GM18511 (cell line): ENCODE measurements around the gene H2BW1.
A peak's percentile ranks its signal among the peaks of the same experiment; 100 is the strongest.
"Not testable (repeated sequence)": the region's sequence is repeated elsewhere in the genome, so short reads cannot be mapped to it uniquely, and the experiment has no call there.

Experiments
- ATAC-seq: cut with Tn5 transposase; IDR thresholded peaks from one replicate; pipeline ENCODE4 v1.9.1; 2021; ENCODE audit warnings: mild to moderate bottlenecking, moderate library complexity; ENCODE audit not compliant: unreplicated experiment

The H2BW1 gene, protein sequence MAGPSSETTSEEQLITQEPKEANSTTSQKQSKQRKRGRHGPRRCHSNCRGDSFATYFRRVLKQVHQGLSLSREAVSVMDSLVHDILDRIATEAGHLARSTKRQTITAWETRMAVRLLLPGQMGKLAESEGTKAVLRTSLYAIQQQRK

DNA sequence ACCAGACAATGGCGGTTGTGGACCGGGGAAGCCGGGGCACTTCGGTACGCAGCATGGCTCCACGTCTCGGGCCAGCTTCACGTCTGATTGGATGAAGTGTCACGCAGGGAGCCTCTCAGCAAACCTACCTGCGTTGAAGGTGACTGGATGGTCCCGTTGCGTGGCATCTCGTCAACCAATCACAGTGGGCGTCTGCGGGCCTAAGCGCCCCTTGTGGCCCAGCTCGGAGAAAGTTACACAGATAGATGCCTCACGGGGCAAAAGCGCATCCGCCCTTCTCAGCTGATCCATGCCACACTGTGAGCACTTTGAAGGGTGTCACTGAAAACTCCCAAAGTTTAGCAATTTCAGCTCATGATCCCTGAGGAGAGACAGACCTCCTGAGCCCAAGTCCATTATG, at the start of gene H2BW1:
Gene H2BW1 (minus strand): TSS at position 103 of the 400 bp plus-strand sequence. CDS start 132 bp downstream, outside the sequence.
- ATAC-seq, result no peak

DNA sequence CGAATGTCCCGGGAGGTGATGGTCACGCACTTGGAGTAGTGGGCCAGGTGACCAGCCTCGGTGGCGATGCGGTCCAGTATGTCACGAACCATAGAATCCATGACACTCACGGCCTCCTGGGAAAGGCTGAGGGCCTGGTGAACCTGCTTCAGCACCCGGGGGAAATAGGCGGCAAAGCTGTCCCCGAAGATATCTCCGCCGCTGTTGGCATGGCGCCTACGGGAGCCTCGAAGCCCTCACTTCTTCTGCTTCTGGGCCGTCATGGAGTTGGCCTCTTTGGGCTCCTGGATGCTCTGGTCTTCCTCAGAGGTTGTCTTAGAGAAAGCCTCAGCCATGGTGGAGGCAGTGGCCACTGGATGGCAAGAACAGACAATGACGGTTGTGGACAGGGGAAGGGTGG, 49.1 kb upstream of the H2BW1 start:
- ATAC-seq, result not testable (repeated sequence)

DNA sequence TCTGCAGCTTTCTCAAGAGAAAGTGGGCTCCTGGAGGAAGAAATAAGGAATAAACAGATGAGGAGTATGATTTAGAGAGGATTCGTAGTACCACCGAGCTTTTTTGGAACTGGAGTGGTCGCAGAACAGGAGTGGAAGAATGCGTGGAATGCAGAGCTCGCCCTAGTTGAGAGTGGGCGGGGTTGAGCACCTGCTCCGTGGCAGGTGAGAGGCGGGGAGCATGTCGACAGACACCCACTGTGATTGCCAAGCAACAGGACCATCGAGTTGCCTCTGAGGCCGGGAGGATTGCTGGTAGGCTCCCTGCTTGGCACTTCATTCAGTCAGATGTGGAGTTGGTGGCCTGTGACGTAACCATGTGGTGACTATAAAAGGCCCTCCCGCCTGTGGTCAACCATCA, 41.4 kb upstream of the H2BW1 start:
- ATAC-seq, result not testable (repeated sequence)

- no peak for ATAC-seq
Observed at GRCh38 chrX:104047171-104047570, 33.7 kb upstream of the H2BW1 start.

GRCh38 chrX:104045642-104046041, 32.1 kb upstream of the H2BW1 start:
- ATAC-seq, result no peak

- no peak for ATAC-seq
Observed at GRCh38 chrX:104041003-104041402, 27.5 kb upstream of the H2BW1 start.

DNA sequence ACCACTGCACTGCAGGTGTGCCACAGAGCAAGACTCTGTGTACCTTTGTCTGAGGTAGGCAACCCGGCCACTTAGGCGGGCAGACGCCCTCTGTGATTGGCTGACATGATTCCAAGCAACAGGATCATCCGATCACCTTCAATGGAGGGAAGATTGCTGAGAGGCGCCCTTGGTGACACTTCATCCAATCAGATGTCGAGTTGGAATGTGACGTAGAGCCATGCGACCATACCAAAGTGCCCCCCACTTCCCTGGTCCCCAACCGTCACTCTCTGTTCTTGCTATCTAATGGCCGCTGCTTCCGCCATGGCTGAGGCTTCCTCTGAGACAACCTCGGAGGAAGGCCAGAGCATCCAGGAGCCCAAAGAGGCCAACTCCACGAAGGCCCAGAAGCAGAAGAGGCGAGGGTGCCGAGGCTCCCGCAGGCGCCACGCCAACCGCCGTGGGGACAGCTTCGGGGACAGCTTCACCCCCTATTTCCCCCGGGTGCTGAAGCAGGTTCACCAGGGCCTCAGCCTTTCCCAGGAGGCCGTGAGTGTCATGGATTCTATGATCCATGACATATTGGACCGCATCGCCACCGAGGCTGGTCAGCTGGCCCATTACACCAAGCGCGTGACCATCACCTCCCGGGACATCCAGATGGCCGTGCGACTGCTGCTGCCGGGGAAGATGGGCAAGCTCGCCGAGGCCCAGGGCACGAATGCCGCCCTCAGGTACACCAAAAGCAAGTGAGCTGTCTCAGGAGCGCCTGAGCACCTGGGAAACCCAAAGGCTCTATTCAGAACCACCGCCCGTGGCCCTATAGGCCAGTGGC, 26.4 kb upstream of the H2BW1 start, which contains the start of gene H2BW2:
Gene H2BW2 (plus strand): TSS at position 268 of the 817 bp plus-strand sequence. CDS start 39 bp downstream, at position 307.
- ATAC-seq, result no peak

DNA sequence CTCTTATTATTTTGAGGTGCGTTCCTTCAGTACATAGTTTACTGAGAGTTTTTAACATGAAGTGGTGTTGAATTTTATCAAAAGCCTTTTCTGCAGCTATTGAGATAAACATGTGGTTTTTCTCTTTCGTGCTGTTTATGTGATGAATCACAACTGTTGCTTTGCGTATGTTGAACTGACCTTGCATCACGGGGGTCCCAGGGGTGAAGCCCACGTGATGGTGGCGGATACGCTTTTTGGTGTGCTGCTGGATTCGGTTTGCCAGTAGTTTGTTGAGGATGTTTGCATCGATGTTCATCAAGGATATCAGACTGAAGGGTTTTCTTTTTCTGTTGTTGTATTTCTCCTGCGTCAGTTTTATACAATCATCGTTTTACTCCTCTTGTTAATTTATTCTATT, 4.6 kb upstream of the H2BW1 start:
- no peak for ATAC-seq

GRCh38 chrX:104015576-104015975, 2.1 kb upstream of the H2BW1 start:
- not testable (repeated sequence) for ATAC-seq

GRCh38 chrX:104013158-104013557, 350 bp downstream of the H2BW1 start:
- no peak for ATAC-seq

DNA sequence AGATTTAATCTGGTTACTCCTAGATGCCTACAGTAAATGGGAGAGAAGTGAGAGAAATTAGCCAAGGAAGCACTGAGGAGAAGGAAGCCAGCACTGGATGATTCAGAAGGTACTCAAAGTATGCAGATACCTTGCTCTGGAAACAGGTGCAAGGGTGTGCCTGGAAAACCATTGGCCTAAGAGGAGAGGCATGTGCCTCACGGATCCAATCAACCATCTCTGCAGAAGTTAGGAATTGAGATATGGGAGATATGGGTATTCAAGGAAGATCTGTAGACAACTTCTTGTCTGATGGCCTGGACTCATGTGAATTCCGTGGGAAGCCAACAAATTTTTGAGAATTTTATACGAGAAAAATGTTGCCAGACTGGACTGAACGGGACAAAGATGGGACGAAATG, 4.7 kb downstream of the H2BW1 start:
- ATAC-seq, result no peak

DNA sequence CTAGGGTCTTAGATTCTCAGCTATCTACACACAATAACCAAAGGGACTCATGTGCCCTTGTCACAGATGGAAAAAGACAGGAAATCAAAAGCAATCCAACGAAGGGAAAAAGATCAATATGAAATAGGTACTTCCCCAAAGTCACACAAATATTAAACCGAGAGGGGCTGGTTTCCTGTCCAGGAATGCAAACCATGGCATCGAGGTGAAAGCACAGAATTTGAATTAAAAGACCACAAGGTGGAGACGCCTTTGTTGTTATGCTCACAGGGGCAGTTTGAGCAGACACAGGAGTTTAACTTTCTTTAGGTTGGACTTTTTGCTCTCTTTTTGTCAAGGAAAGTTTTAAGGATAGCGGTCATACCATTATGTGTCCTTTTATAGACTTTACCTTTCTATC, 14.3 kb downstream of the H2BW1 start:
- ATAC-seq, result peak; percentile 94

DNA sequence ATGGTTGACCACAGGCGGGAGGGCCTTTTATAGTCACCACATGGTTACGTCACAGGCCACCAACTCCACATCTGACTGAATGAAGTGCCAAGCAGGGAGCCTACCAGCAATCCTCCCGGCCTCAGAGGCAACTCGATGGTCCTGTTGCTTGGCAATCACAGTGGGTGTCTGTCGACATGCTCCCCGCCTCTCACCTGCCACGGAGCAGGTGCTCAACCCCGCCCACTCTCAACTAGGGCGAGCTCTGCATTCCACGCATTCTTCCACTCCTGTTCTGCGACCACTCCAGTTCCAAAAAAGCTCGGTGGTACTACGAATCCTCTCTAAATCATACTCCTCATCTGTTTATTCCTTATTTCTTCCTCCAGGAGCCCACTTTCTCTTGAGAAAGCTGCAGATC, 30.0 kb downstream of the H2BW1 start:
- ATAC-seq, result not testable (repeated sequence)

DNA sequence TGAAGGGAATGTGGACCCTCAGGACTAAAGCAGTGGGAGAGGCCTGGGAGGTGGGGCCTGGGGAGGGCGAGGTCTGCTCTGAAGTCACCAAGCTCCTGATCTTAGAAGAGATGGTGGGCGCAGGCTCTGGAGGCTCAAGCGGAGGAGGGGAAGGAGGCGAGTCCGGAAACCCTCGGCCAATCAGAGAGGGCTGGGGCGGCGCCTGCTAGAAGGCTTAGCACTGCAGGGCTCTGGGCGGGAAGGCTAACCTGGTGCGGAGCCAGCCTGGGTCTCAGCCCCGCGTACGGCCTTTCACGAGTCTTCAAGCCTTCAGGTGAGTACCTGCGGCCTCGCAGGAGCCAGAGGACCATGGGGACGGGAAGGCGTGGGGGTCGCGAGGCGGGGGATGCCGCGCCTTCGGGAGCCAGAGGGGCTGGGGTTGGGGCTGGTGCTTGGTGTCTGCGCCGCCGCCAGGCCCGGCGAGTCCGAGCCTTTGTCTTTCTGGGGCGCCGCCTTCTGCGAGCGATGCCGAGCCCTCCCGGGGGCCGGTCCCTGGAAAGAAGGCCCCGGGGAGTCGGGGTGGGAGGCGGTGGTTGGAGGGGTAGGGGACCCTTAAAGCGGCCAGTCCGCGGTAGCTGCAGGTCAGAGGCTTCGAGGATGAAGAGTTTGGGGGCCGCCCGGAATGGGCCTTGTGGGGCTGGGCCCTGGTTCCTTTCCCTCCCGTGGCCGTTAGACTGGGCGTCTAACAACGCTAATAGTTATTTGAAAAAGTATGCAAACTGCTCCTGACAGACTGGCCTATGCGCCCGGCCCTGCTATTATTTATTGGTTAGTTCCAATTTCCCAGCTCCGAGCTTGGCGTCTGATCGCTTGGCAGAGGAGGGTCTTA, 50.9 kb downstream of the H2BW1 start, which contains the start of gene TMSB15B:
Gene TMSB15B (plus strand): TSS at position 217 of the 868 bp plus-strand sequence.
- peak; percentile 99 for ATAC-seq
